ENCODE measurements around the gene AMN1. TPM values are rescaled to one million over a fixed set of nuclear protein-coding genes. Genes with fewer than 3 reads are reported as not detected.
"Not testable (repeated sequence)": the region's sequence is repeated elsewhere in the genome, so short reads cannot be mapped to it uniquely, and the experiment has no call there.

Gene AMN1
- total and polyA plus RNA-seq, 2 experiments from 2014 or later = 9.3 to 14.0 TPM

DNA sequence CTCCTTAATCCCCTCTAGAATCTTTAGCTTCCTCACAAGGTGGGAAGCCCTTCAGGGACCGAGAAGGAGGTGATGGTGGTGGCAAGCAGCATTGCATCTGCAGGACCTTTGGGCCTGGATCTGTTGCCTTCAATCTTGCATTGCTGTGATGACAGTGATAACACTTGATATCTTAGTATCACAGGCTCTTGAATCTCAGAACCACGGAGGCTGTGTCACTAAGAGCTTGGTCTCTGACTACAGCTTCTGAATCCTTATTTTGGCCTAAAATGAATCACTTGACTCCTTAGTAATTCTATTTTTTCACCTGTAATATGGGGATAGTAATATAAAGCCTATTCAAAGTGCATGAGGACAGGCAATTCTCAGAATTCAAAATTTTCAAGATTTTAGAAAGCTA lies 8.9 kb upstream of the AMN1 start:
- H3K27ac ChIP-seq = no peak overlapping the region

DNA sequence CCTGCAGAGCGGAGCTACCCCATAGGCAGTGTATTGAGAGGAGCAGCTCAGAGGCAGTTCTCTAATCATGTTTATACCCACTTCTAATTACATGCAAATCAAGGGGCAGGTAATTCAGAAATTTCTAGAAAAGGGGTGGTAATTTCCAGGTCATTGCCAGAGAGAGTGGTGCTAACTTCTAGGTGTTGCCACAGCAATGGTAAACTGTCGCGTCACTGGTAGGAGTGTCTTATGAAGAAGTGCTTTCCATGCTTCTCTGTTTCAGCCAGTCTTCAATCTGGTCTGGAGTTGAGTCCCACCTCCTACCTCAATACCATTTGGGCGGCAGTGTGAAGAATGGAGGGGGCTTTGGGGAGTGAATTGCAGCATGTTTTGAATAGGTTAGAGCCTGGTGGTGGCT lies 8.5 kb upstream of the AMN1 start:
- Histone ChIP-seq H3K9me2 (replicated peaks; ENCODE audit: insufficient read depth) (no peaks in the 10 kb centered on the region), H3K27ac (no peak overlapping the region), H3K4me2 (no peak overlapping the region), H3K27me3 (no peaks in the 10 kb centered on the region), H3K4me1 (ENCODE audit: insufficient read depth) (peaks cover 8% of the 10 kb centered on the region), H3K79me2 (no peaks in the 10 kb centered on the region), H4K20me1 (ENCODE audit: insufficient read depth, poor library complexity, severe bottlenecking) (no peaks in the 10 kb centered on the region), H2AFZ (no peak overlapping the region), H3K4me3 (no peak overlapping the region), H3K9me3 (ENCODE audit: low read depth) (no peaks in the 10 kb centered on the region), H3K36me3 (replicated peaks; ENCODE audit: insufficient read depth, low read depth) (no peaks in the 10 kb centered on the region)
- no peak for DNase-seq (ENCODE audit: low spot score)
- WGBS (ENCODE audit: low lambda C conversion rate, missing lambda C conversion rate) = 83% methylated on average over 4 of the region's 4 CpGs
- TF ChIP-seq EZH2 (IDR thresholded peaks at IDR 0.05; ENCODE audit: borderline replicate concordance) (no peak), EZH2phosphoT487 (IDR thresholded peaks at IDR 0.05; ENCODE audit: low read depth, severe bottlenecking, unreplicated experiment) (no peak)
- TF ChIP-seq, protein P1, sequence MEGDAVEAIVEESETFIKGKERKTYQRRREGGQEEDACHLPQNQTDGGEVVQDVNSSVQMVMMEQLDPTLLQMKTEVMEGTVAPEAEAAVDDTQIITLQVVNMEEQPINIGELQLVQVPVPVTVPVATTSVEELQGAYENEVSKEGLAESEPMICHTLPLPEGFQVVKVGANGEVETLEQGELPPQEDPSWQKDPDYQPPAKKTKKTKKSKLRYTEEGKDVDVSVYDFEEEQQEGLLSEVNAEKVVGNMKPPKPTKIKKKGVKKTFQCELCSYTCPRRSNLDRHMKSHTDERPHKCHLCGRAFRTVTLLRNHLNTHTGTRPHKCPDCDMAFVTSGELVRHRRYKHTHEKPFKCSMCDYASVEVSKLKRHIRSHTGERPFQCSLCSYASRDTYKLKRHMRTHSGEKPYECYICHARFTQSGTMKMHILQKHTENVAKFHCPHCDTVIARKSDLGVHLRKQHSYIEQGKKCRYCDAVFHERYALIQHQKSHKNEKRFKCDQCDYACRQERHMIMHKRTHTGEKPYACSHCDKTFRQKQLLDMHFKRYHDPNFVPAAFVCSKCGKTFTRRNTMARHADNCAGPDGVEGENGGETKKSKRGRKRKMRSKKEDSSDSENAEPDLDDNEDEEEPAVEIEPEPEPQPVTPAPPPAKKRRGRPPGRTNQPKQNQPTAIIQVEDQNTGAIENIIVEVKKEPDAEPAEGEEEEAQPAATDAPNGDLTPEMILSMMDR (IDR thresholded peaks at IDR 0.05; ENCODE audit: poor library complexity) = no peak

More for the DNA sequence above, 8.9 kb upstream of the AMN1 start:
- no peak overlapping the region for H3K4me2 ChIP-seq
- WGBS (ENCODE audit: low lambda C conversion rate, missing lambda C conversion rate) = 76% methylated on average over 2 of the region's 2 CpGs
- no peaks in the 10 kb centered on the region for H3K36me3 ChIP-seq (replicated peaks; ENCODE audit: insufficient read depth, low read depth)
- H2AFZ ChIP-seq = no peak overlapping the region
- DNase-seq (ENCODE audit: low spot score) = no peak
- H3K9me3 ChIP-seq (ENCODE audit: low read depth) = no peaks in the 10 kb centered on the region
- no peaks in the 10 kb centered on the region for H3K79me2 ChIP-seq
- H3K27me3 ChIP-seq = no peaks in the 10 kb centered on the region
- peaks cover 4% of the 10 kb centered on the region for H3K4me1 ChIP-seq (ENCODE audit: insufficient read depth)
- no peaks in the 10 kb centered on the region for H4K20me1 ChIP-seq (ENCODE audit: insufficient read depth, poor library complexity, severe bottlenecking)
- no peak overlapping the region for H3K4me3 ChIP-seq
- no peaks in the 10 kb centered on the region for H3K9me2 ChIP-seq (replicated peaks; ENCODE audit: insufficient read depth)
- TF ChIP-seq EZH2 (IDR thresholded peaks at IDR 0.05; ENCODE audit: borderline replicate concordance) (no peak), EZH2phosphoT487 (IDR thresholded peaks at IDR 0.05; ENCODE audit: low read depth, severe bottlenecking, unreplicated experiment) (no peak)
- TF ChIP-seq, protein P1 (IDR thresholded peaks at IDR 0.05; ENCODE audit: poor library complexity) = no peak

DNA sequence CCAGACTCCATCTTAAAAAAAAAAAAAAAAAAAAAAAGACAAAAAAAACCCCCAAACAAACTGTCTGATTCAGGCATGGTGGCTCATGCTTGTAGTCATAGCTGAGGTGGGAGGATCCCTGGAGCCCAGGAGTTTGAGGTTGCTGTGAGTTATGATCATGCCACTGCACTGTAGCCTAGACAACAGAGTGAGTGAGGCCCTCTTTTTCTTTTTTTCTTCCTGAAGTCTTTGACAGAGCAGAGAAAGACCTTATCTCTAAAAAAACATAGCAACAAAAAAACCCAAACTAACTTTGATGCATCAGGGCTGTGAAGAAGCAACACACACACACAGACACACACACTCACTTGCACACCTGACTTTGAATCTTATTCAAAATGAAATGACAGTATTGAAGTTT lies 7.7 kb upstream of the AMN1 start:
- Histone ChIP-seq H3K9me3 (ENCODE audit: low read depth) (no peaks in the 10 kb centered on the region), H3K36me3 (replicated peaks; ENCODE audit: insufficient read depth, low read depth) (no peaks in the 10 kb centered on the region), H3K4me3 (no peak overlapping the region), H3K9me2 (replicated peaks; ENCODE audit: insufficient read depth) (no peaks in the 10 kb centered on the region), H3K4me1 (ENCODE audit: insufficient read depth) (peaks cover 15% of the 10 kb centered on the region), H2AFZ (no peak overlapping the region), H4K20me1 (ENCODE audit: insufficient read depth, poor library complexity, severe bottlenecking) (no peaks in the 10 kb centered on the region), H3K27ac (no peak overlapping the region), H3K27me3 (no peaks in the 10 kb centered on the region), H3K79me2 (no peaks in the 10 kb centered on the region), H3K4me2 (no peak overlapping the region)
- TF ChIP-seq, protein P1 (IDR thresholded peaks at IDR 0.05; ENCODE audit: poor library complexity) = no peak
- no peak for TF ChIP-seq EZH2phosphoT487 (IDR thresholded peaks at IDR 0.05; ENCODE audit: low read depth, severe bottlenecking, unreplicated experiment)
- no peak for TF ChIP-seq EZH2 (IDR thresholded peaks at IDR 0.05; ENCODE audit: borderline replicate concordance)
- DNase-seq (ENCODE audit: low spot score) = peak; percentile 58

DNA sequence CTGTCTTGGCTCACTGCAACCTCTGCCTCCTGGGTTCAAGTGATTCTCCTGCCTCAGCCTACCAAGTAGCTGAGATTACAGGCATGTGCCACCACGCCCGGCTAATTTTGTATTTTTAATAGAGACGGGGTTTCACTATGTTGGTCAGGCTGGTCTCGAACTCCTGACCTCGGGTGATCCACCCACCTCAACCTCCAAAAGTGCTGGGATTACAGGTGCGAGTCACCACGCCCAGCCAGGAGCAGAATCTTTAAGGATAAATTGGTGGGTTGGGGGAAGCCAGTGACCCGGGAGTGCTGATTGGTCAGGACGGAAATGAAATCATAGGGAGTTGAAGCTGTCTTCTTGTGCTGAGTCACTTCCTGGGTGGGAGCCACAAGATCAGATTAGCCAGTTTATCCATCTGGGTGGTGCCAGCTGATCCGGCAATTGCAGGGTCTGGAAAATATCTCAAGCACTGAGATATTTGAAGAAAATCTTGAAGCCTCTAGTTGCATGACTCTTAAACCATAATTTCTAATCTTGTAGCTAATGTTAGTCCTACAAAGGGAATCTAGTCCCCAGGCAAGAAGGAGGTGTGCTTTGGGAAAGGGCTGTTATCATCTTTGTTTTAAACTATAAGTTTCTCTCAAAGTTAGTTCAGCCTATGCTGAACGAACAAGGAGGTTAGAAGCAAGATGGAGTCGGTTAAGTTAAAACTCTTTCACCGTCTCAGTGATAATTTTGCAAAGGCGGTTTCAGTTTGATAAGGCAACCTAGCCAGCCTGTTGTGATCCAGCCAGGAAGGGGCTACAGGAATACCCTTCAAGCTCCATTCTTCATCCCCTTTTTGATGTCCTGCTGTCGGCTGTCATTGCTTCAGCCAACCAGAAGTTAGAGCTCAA lies 5.0 kb upstream of the AMN1 start:
- not testable (repeated sequence) for H3K27me3 ChIP-seq; H4K20me1 ChIP-seq (ENCODE audit: insufficient read depth, poor library complexity, severe bottlenecking); H3K9me2 ChIP-seq (replicated peaks; ENCODE audit: insufficient read depth); H3K36me3 ChIP-seq (replicated peaks; ENCODE audit: insufficient read depth, low read depth); H3K9me3 ChIP-seq (ENCODE audit: low read depth); H3K4me3 ChIP-seq; DNase-seq (ENCODE audit: low spot score); H3K79me2 ChIP-seq; H2AFZ ChIP-seq; H3K4me2 ChIP-seq
- WGBS (ENCODE audit: low lambda C conversion rate, missing lambda C conversion rate) = 86% methylated on average over 15 of the region's 15 CpGs
- Histone ChIP-seq H3K27ac (peak overlapping the region; percentile 84), H3K4me1 (ENCODE audit: insufficient read depth) (peaks cover 24% of the 10 kb centered on the region)

Measured in hepatocyte (in vitro differentiated cells).